ENCODE data around the gene JPH4.

GRCh38 chr14:23531391-23531790, 47.2 kb downstream of the JPH4 start:
- TF ChIP-seq EZH2phosphoT487 (IDR thresholded peaks at IDR 0.05; ENCODE audit: insufficient read depth, low read depth) (no peak), EZH2 (IDR thresholded peaks at IDR 0.05; ENCODE audit: insufficient read depth, poor library complexity, severe bottlenecking) (no peak)
